Fibroblast of lung (primary cell): ENCODE measurements around the gene ATOH8. TPM values are rescaled to one million over a fixed set of nuclear protein-coding genes. Genes with fewer than 3 reads are reported as not detected.

Experiments used
- DNase-seq, 2 donors: peaks; one replicate each; pipeline versions ENCODE4 v3.0.0 to v3.0.0-alpha.2; 2010; ENCODE audit warnings: low read depth in 2 of 2
- H2AFZ ChIP-seq: 2 replicates; pipeline ENCODE4 v1.5.1; 2012; ENCODE audit warnings: low read length, control low read depth, inconsistent platforms
- H3K27ac ChIP-seq: 2 replicates; pipeline ENCODE4 v1.5.1; 2011; ENCODE audit warnings: low read length, control low read depth; ENCODE audit not compliant: insufficient read depth
- H3K27me3 ChIP-seq: 2 replicates; pipeline ENCODE4 v1.5.1; 2011; ENCODE audit warnings: mild to moderate bottlenecking, low read length; ENCODE audit not compliant: control insufficient read depth, insufficient read depth
- H3K36me3 ChIP-seq: 2 replicates; pipeline ENCODE4 v1.5.1; 2011; ENCODE audit warnings: low read length; ENCODE audit not compliant: control insufficient read depth, insufficient read depth
- H3K4me1 ChIP-seq: 2 replicates; pipeline ENCODE4 v1.5.1; 2011; ENCODE audit warnings: low read length; ENCODE audit not compliant: control insufficient read depth, insufficient read depth; ENCODE audit errors: extremely low read depth
- H3K4me2 ChIP-seq: 2 replicates; pipeline ENCODE4 v1.5.1; 2011; ENCODE audit warnings: low read length, control low read depth; ENCODE audit not compliant: insufficient read depth; ENCODE audit errors: extremely low read depth
- H3K4me3 ChIP-seq, 4 experiments: fragments of 200-600 bp in 1 of 4; sonication (generic) in 1 of 4; replicated peaks in 1 of 4; 2 replicates each; pipeline ENCODE4 v1.5.1; 2011 to 2016; ENCODE audit warnings: low read length in 4 of 4, low read depth in 3 of 4, mild to moderate bottlenecking in 3 of 4, control low read depth in 2 of 4, inconsistent platforms in 1 of 4, mixed read lengths in 1 of 4; ENCODE audit not compliant: insufficient read depth in 1 of 4; ENCODE audit errors: control extremely low read depth in 1 of 4
- H3K79me2 ChIP-seq: 2 replicates; pipeline ENCODE4 v1.5.1; 2012; ENCODE audit warnings: mild to moderate bottlenecking, low read length, inconsistent platforms; ENCODE audit not compliant: control insufficient read depth, insufficient read depth
- H3K9ac ChIP-seq: 2 replicates; pipeline ENCODE4 v1.5.1; 2011; ENCODE audit warnings: mild to moderate bottlenecking, low read length, control low read depth; ENCODE audit not compliant: insufficient read depth
- H3K9me3 ChIP-seq: 2 replicates; pipeline ENCODE4 v1.5.1; 2012; ENCODE audit warnings: low read depth, low read length; ENCODE audit not compliant: control insufficient read depth, insufficient read depth
- H4K20me1 ChIP-seq: 2 replicates; pipeline ENCODE4 v1.5.1; 2011; ENCODE audit warnings: low read length; ENCODE audit not compliant: control insufficient read depth, insufficient read depth; ENCODE audit errors: extremely low read depth
- CTCF ChIP-seq, 2 donors: IDR thresholded peaks in 1 of 2; conservative IDR thresholded peaks in 1 of 2; 1 replicate in 1 of 2; 2 replicates in 1 of 2; pipeline ENCODE4 v1.5.1; 2011 to 2012; ENCODE audit warnings: low read length in 2 of 2, control low read depth in 1 of 2, inconsistent platforms in 1 of 2, low read depth in 1 of 2, mild to moderate bottlenecking in 1 of 2
- EZH2 ChIP-seq: IDR thresholded peaks from 2 replicates; pipeline ENCODE4 v1.5.1; 2012; ENCODE audit warnings: low read length, control low read depth, mild to moderate bottlenecking; ENCODE audit errors: missing control alignments
- polyA plus RNA-seq, 2 donors: library from polyadenylated mRNA; depleted of rRNA in 1 of 2; stranded (reverse) in 1 of 2; unstranded in 1 of 2; fragments of >200 nt; gene quantifications; 2 replicates each; pipeline ENCODE4 v1.2.1, GENCODE V29; 2011 to 2012; ENCODE audit warnings: missing spikeins in 1 of 2
- total RNA-seq: library from RNA; depleted of rRNA; stranded (reverse); fragments of >200 nt; gene quantifications from 2 replicates; pipeline ENCODE4 v1.2.1, GENCODE V29; 2014

ATOH8 gene
- total and polyA plus RNA-seq, 2 donors (not counting 1 experiment from before 2014, with no cell fraction given), result 5.6 to 19.2 TPM

- Histone ChIP-seq H3K9ac (no peak overlapping the region), H3K36me3 (no peaks in the 10 kb centered on the region), H3K9me3 (no peaks in the 10 kb centered on the region), H3K4me2 (no peak overlapping the region), H3K4me1 (peaks cover 7% of the 10 kb centered on the region), H3K27me3 (no peaks in the 10 kb centered on the region), H3K4me3 (no peak overlapping the region), H3K27ac (no peak overlapping the region), H2AFZ (no peak overlapping the region), H3K79me2 (no peaks in the 10 kb centered on the region), H4K20me1 (no peaks in the 10 kb centered on the region)
- TF ChIP-seq EZH2 (no peak), CTCF (conservative IDR thresholded peaks at IDR 0.05 in 1 of 2, IDR thresholded peaks at IDR 0.05 in 1 of 2; ENCODE audit: low read depth in 1 of 2, low read length in 2 of 2) (no peak)
- peak; percentile 42 to 87 for DNase-seq
Observed at GRCh38 chr2:85710687-85711577, 42.9 kb upstream of the ATOH8 start.

GRCh38 chr2:85711578-85712060 lies 42.2 kb upstream of the ATOH8 start:
- TF ChIP-seq EZH2, result no peak
- TF ChIP-seq CTCF (conservative IDR thresholded peaks at IDR 0.05 in 1 of 2, IDR thresholded peaks at IDR 0.05 in 1 of 2; ENCODE audit: low read depth in 1 of 2, low read length in 2 of 2), result no peak
- Histone ChIP-seq H3K9me3 (no peaks in the 10 kb centered on the region), H3K4me3 (no peak overlapping the region), H3K27me3 (no peaks in the 10 kb centered on the region), H2AFZ (no peak overlapping the region), H3K9ac (no peak overlapping the region), H4K20me1 (no peaks in the 10 kb centered on the region), H3K4me1 (peaks cover 7% of the 10 kb centered on the region), H3K36me3 (no peaks in the 10 kb centered on the region), H3K79me2 (no peaks in the 10 kb centered on the region), H3K4me2 (no peak overlapping the region), H3K27ac (no peak overlapping the region)
- no peak for DNase-seq

- Histone ChIP-seq H4K20me1 (no peaks in the 10 kb centered on the region), H2AFZ (no peak overlapping the region), H3K27ac (no peak overlapping the region), H3K9ac (no peak overlapping the region), H3K36me3 (no peaks in the 10 kb centered on the region), H3K27me3 (no peaks in the 10 kb centered on the region), H3K4me1 (peaks cover 7% of the 10 kb centered on the region), H3K4me2 (no peak overlapping the region), H3K9me3 (no peaks in the 10 kb centered on the region), H3K79me2 (no peaks in the 10 kb centered on the region), H3K4me3 (no peak overlapping the region)
- TF ChIP-seq EZH2 (no peak), CTCF (conservative IDR thresholded peaks at IDR 0.05 in 1 of 2, IDR thresholded peaks at IDR 0.05 in 1 of 2; ENCODE audit: low read depth in 1 of 2, low read length in 2 of 2) (no peak)
- DNase-seq, result no peak
Observed at GRCh38 chr2:85712336-85712735, 41.5 kb upstream of the ATOH8 start.
